Occipital lobe (tissue), 2 donors: ENCODE data around the gene FBP1. TPM values are rescaled to one million over a fixed set of nuclear protein-coding genes. Genes with fewer than 3 reads are reported as not detected.
A peak's percentile ranks its signal among the peaks of the same experiment; 100 is the strongest.
"Not testable (repeated sequence)": the region's sequence is repeated elsewhere in the genome, so short reads cannot be mapped to it uniquely, and the experiment has no call there.

Experiments
- DNase-seq: peaks from one replicate; lab custom pipeline; 2025; lab: John Stamatoyannopoulos, UW
- total RNA-seq: library from RNA; depleted of rRNA; stranded (reverse); fragments of >200 nt; gene quantifications from one replicate; pipeline ENCODE4 v1.2.3, GENCODE V29; 2014

The FBP1 gene
- total RNA-seq, 1 donor from 2014 or later: not detected

DNA sequence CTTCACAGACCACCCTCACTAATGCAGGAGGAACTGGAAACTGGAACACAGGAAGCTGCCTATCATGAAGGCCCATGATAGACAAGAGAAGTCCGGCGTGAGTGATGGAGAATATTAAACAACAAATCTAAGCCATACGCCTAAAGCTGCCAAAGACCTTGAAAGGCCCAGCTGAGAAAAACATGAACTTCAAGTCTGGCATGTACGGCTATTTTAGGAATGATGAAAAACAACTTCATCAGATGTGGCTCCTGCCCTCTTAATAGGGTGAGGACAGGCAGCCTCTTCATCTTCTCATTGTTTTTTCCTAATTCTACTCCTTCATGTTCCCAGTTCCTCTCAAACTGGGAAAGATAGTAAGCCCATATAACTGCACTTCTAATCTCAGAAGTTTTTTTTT is 20.3 kb downstream of the FBP1 start:
- DNase-seq: no peak

DNA sequence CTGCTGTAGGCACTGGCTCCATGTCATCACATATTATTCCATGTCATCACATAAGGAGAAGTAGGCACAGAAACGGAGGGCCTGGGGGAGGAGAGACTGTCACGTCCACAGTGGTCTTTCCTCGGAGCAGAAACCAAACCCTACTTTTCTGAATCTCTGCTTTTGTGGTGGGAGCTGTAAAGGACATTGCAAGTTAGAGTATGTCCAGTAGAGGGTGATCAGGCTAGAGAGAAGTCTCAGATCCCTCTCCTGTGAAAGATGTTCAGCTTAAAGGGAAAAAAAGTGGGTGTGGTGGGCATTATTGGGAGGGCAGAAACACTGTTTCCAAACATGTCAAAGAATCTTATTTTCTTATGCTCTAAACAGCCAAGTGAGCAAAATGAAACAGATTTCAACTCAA is 26.3 kb downstream of the FBP1 start:
- no peak for DNase-seq

DNA sequence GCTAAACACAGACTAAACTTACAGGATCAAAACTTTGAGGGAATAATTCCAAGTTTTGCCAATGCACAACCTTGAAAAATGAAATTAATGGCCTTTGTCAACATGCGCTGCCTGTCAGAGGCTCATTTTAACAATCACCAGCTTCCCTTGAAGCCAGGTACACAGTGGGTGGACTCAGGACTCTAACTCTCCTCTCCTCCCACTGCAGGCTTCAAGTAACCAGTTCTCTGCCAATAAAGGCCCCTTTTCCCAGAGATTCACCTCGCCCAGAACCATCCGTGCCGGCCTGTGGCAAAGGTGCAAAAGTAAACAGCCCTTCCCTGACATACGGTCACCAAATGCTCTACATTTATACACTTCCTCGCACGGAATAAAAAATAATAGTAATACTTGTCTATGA is 27.2 kb downstream of the FBP1 start:
- DNase-seq: no peak

DNA sequence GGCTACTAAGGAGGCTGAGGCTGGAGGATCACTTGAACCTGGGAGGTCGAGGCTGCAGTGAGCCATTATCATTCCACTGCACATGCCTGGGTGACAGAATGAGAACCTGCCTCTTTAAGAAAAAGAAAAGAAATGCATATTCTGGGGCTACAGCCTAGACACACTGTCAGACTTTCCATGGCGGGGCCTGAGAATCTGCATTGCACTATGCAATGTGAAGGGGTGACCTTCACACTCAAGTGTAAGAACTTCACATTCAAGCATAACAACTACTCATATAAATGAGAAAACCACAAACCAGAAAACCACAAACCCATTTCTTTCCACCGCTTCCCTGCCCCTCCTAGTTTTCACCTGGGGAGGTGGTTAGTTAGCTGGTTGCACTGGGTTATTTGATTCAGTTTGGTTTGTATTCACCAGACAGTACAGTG is 27.7 kb downstream of the FBP1 start:
- no peak for DNase-seq

DNA sequence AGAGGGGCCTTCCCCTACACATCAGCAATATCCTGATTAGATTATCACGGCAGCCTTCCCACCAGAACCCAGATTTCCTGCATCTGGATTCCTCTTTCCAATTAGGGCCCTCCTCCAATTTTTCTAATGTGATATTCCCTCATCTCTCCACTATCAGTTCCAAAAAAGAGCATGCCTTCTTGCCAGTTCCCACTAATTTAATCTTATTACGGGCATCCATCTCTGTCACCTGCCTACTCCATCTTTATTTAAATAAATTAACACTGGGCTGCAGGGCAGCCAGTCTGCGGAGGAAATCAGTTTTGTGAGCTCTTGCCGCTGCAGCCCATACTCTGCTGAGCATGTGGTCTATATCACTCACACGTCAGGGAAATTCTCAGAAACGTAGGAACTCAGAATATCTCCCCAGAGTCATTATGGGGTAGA is 29.1 kb downstream of the FBP1 start:
- DNase-seq: no peak

DNA sequence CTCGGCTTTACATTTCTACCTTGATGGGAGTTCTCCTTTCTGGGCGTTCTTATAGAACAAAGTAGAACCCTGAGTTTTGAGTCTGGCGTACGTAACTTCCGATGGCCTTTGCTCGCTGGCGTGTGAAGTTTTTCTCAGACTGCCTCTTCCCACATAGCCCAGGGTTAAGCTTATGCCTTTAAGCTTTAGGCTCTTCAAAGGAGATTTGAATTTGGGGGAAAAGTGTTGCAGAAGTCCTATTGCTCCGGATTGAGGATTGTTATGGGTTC is 32.0 kb downstream of the FBP1 start:
- DNase-seq: no peak

DNA sequence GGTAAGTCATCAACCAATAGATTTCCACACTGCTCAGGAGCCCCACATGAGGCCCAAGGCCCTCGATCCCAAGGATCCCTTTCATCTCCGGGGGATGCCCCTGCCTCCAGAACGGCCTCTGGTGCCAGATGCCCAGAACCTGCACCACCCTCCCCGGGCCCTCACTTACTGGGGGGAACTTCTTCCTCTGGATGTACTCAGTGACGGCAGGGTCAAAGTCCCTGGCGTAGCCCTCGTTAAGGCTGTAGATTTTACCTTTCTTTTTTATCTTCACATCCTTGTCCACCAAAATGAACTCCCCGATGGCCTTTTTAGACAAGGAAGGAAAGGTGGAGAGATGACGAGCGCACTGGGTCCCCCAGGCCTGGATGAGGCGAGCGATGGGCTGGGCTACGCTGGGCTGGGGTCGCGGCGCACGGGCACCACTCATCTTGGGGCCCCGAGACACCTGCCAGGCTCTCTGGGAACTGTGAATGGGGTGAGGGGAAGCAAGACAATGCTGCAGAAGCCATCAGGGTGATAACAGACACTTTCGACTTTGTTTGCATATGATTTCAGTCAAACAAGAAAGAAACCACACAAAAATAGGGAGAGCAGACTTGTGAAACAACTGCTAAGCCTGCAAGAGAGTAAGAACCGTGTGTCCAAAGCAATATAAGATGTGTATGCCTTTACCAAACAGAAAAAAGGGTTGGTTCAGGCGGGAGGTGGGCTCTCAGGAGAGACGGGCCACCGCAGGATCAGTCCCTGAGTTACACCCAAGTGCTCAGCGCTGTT is 32.5 kb downstream of the FBP1 start:
- no peak for DNase-seq

DNA sequence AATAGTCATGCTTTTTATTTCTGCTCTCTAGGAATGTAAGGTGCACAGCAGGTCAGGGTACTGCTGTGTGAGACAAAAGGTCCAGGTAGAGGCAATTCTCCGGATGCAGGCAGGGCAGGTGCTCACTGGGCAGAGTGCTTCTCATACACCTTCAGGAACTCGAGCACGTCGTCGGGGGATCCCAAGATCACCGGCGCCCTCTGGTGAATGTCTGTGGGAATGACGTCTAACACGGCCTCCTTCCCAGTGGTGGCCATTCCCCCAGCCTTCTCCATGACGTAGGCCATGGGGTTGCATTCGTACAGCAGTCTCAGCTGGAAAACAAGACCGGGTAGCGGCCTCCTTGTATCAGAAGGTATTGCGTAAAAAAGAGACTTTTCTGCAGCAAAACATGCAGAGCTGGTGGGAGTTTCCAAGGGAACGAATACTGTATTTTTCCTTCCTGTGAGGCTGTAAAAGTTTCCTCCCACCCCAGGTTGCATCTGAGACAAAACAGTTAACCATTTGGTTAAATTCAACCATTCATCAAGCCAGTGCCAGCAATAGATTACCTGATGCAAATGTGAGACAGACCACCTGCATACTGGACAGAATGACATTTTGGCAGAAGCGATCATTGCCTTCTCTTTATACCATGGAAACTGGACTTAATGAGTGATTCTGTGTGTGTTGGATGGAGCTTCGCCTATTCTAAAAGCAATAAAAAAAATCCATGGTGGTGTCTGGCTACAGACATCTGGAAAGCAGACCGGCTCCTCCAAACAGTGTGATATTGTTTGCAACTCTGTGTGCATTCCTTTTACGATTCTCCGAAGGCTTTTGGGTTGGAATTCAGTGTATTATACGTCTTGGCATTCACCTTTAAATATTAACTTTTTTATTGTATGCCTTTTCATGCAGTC is 35.8 kb downstream of the FBP1 start:
- peak; percentile 29 for DNase-seq

DNA sequence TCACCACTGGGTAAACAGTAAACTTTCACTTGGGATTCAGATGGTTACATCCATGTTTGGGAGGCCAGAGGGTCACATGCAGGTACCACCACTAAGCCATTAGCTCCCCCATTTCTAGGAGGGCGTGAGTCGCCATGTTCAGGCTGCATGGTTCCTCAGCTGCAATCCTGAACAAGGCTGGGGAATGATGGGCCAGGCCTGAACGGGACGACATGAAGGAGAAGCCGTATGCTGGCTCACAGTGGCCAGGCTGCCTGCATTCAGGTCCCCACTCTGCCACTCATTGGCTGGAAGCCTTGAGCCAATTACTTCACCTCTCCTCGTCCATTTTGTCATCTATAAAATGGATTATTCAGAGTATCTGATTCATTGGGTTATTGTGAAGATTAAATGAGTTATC is 36.7 kb downstream of the FBP1 start:
- DNase-seq: no peak

DNA sequence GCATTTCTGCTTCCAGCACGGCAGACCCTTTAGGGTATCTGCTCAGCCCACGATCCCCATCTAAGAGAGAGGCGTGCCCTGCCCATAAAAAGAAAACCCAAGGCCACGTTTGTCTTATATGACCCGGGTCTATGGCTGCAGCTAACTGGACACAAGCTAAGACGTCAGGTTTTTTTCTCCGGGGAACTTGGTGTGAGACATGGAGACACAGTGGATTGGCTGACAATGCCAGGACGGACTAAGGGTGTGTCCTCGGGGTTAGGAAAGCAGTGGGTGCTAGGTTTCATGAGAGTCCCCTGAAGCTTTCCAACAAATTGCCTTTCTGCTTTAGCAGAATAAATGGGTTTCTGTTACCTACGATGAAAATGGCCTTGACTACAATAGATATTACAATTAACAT is 38.6 kb downstream of the FBP1 start:
- DNase-seq: no peak

DNA sequence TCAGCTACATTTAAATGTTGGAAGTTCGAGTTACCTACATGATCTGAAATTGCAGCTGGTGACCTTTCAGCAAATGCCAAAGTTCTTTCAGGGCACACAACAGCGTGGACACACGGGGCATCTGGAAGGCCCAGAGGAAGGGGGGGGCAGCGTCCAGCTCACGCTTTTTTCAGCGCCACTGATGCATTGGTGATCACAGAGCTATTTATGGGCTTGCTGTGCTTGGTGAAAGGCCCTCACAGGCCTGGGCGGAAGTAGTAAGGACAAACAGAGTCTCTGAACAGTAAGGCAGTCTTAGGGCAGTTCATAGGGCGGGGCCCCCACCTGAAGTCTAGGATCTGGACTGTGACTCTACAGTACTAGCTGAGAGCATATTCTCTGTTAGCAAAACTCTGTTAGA is 39.1 kb downstream of the FBP1 start:
- no peak for DNase-seq

DNA sequence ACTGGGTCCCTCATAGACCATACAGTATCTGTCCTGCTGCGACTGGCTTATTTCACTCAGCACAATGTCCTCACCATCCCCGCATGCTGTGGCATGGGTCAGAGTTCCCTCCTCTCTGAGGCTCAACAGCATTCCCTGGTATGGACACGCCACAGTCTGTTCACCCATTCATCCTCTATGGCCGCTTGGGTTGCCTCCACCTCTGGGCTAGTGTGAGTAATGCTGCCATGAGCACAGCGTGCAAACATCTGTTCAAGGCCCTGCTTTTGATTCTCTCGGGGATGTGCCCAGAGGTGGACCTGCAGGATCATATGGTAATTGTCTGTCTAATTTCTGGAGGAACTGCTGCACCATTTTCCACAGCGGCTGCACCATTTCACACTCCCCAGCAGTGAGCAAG is 40.2 kb downstream of the FBP1 start:
- no peak for DNase-seq

DNA sequence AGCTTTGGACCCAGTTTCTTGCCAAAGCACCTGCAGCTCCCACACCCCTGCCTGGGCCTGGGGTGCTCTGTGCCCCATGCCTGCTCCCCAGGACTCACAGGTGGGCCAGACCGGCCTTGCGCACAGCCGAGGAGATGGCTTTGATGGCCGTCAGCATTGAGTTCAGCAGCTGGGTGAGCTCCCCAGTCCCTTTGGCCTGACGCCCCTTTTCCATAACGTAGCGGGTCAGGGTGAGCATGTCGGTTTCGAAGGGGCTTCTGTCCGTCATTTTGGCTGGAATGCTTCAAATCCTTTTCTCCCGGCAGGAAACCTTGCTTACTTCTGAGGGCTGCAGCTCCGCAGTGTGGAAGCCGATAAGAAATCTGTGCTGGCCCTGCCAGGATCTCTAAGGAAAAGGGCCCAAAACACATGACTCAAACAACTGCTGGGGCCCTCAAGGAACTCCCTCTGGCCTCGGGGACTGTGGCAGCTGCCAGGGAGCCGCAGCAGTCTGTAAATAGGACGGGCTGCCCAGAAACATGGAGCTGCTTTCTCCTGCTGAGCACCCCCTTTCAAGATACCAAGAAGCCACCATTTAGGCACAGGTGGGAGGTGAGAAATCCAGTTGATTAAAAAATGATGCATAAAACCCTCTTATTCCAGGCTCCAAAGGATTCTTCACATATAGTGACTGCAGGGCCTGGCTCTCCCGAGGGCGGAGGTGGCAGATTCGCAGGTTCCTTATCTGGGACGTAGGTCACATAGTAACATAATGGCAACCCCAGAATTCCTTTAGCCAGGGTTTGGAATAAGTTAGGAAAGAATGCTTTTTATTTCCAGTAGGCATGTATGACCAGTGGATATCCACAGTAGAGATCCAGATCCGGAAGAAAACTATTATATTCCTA is 45.6 kb downstream of the FBP1 start, which contains the start of gene FBP2:
FBP2 (minus strand) TSS at position 366 of the 887 bp plus-strand sequence; CDS start at position 268, 98 bp downstream.
- no peak for DNase-seq

DNA sequence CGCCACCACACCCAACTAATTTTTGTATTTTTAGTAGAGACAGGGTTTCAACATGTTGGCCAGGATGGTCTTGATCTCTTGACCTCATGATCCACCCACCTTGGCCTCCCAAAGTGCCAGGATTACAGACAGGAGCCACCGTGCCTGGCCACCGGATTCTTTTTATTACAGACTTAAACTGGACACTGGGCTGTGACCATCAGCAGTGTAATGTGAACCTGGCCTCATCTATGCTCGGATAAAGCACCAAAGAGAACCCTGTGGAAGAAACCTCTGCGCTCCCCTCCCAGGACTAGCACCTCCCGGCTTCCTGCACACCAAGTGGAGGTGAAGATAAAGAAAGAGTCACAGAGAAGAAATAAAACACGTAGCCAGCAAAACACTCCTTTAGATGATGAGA is 46.6 kb downstream of the FBP1 start:
- not testable (repeated sequence) for DNase-seq

DNA sequence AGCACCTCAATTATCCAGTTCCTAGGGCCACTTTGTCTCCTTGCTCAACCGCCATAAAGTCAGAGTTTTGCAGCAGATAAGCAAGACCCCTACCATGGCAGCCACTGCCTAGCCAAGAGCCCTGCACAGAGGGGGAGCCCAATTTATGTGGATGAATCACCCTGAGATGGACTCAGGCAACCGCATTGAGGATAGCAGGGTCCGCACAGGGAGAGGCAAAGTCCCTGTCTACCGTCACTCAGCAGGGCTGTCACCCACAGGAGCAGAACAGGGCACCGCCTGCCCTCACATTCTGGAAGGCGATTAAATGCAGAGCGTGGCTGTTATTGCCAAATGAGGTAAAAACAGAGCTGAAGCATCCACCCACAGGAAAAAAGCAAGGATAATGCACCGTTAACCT is 47.4 kb downstream of the FBP1 start:
- DNase-seq: no peak

DNA sequence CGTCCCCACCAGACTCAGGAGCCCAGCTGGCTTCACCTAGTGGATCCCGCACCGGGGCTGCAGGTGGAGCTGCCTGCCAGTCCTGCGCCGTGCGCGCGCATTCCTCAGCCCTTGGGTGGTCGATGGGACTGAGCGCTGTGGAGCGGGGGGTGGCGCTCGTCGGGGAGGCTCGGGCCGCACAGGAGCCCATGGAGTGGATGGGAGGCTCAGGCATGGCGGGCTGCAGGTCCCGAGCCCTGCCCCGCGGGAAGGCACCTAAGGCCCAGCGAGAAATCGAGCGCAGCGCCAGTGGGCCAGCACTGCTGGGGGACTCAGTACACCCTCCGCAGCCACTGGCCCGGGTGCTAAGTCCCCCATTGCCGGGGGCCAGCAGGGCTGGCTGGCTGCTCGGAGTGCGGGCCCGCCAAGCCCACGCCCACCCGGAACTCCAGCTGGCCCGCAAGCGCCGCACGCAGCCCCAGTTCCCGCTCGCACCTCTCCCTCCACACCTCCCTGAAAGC is 48.2 kb downstream of the FBP1 start:
- not testable (repeated sequence) for DNase-seq

DNA sequence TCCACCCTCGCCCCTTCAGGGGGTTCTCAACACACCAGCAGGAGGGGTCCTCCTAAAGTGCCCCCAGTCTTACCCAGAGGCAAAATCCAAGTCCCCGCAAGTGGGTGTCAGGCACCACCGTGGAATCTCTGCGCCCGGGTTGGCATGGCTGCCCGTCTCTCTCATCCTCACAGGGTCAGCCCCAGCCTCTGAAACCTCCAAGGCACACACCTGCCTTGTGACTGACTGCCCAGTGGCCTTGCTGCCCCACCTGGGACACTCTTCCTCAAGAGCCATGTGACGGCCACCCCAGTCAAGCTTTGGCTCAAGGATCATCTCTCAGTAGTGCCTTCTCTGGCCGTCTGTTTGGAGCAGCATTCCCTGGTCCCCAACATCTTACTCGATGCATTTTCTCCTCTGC is 50.6 kb downstream of the FBP1 start:
- no peak for DNase-seq

DNA sequence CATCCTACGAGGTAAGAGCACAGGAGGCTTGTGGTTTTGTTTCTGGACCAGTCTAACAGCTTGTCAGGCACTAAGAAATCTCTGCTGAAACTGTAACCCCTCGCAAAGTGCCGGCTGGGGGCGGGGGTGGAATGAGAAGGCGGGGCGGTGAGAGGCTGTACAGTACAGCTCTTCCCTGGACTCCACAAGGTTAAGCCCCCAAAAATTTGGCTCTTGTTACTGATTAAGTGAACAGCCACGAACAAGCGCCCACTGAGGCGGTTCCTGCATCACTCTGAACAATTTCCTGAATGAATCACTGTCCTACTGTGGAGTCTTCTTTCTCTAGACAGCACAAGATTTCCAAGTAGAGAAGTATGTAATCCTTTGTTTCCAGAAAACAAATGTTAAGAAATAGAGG is 52.5 kb downstream of the FBP1 start:
- DNase-seq: no peak

DNA sequence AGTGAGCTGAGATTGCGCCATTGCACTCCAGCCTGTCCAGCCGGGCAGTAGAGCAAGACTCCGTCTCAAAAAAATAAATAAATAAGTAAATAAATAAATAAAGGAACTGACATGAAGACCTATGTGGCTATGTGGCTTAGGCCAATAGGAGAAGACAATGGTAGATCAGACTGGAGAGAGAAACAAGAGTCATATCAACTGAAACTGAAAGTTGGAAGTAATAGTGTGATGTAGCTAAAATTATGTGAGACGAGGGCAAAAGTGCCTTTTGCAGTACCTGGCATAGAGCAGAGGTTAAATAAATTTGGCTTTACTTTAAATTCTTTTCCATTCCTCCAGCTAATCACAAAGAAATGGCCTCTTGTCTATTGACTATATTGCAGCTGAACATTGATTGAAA is 53.0 kb downstream of the FBP1 start:
- no peak for DNase-seq

DNA sequence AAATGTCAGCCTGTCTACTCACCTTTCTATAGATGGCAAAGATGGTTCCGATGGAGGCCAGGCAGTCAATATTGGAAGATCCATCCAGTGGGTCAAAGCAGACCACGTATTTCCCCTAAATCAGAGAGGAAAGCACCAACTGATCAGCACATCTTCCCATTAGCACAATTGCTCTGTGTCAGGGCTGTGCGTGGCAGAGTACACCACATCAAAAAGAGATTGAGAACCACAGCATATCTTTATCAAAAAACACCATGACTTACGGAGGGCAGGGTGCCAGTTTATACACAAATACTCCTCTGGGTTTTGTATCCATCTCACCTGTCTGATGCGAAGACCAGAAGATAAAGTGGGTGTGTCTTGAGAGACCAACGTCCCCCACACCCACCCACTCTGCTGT is 54.8 kb downstream of the FBP1 start:
- DNase-seq: no peak

DNA sequence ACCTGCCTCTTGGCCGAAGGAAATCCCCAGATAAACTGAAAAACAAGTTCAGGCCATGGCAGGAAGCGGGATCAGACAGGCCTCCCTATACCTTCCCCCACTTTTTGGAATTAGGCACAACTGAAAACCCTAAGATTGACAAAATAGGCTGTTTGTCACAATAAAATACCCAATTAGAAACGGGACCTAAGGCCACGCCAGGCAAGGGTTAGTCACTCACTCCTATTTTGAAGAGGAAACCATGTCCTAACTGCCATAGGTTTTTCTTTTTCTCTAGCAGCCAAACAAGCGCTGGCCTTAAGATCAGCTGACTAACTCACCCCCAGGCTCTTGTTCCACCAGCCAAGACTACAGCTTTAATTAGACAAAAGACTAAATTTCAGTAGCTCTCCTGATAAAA is 57.6 kb downstream of the FBP1 start:
- DNase-seq: no peak

DNA sequence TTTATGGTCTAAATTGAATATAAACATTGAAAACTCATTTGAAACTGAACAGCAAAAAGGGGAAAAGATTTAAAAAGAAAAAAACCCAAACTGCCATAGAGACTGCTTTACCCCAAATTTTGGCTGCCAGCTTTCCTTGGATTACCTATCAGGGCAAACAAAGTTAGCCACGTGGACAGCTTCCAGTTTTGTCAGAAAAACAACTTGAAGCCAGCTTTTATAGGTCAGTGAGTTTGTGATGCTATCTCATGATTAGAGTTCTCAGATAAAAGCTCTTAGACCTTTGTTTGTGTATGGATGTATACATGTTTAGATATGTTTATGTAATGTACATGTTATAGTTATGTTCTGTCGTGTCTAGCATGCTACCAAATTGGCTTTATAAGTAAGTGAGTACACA is 61.7 kb downstream of the FBP1 start:
- no peak for DNase-seq
